ENCODE results near the gene HOXD10. TPM values are rescaled to one million over a fixed set of nuclear protein-coding genes. Genes with fewer than 3 reads are reported as not detected.

Gene HOXD10
- total RNA-seq, 2 donors from 2014 or later = not detected

DNA sequence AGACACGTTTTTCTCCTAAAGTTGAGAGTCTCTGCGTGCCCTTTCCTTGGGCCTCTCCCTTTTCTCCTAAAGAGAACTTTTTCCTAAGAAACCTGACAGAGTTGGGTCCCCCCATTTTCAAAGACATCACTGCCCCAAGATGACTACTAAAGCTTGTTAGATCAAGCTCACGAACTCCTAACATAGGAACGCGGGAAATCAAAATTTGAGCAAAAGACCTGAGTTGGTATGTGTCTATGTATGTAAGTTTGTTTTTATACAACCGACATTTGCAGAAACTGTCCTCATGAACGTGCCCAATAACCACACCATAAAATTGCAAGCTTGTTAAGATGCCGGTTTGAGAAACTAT, 22.7 kb upstream of the HOXD10 start:
- Mint-ChIP-seq H3K27me3 (ENCODE audit: low read depth) (peaks cover 87% of the 10 kb centered on the region), H3K36me3 (ENCODE audit: insufficient read depth in 2 of 2) (peaks cover 0 to 4% of the 10 kb centered on the region in 2 donors), H3K4me3 (peak overlapping the region; percentile 12 to 39), H3K27ac (peak overlapping the region; percentile 64), H3K4me1 (ENCODE audit: low read depth) (peaks cover 37% of the 10 kb centered on the region), H3K9me3 (no peaks in the 10 kb centered on the region)
- DNase-seq (no peak), ATAC-seq (replicated peaks in 1 of 2) (no peak)

DNA sequence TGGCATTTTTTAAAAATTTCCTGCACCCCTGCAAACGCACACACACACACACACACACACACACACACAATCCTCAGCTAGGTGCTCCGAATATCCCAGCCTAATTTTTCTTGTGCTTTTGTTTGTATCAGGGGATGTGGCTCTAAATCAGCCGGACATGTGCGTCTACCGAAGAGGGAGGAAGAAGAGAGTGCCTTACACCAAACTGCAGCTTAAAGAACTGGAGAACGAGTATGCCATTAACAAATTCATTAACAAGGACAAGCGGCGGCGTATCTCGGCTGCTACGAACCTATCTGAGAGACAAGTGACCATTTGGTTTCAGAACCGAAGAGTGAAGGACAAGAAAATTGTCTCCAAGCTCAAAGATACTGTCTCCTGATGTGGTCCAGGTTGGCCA, 22.2 kb upstream of the HOXD10 start:
- peaks cover 89% of the 10 kb centered on the region for H3K27me3 Mint-ChIP-seq (ENCODE audit: low read depth)
- no peak overlapping the region for H3K4me3 Mint-ChIP-seq
- DNase-seq = no peak
- H3K4me1 Mint-ChIP-seq (ENCODE audit: low read depth) = peaks cover 37% of the 10 kb centered on the region
- peaks cover 0 to 4% of the 10 kb centered on the region in 2 donors for H3K36me3 Mint-ChIP-seq (ENCODE audit: insufficient read depth in 2 of 2)
- H3K9me3 Mint-ChIP-seq = no peaks in the 10 kb centered on the region
- no peak for ATAC-seq (replicated peaks in 1 of 2)
- no peak overlapping the region for H3K27ac Mint-ChIP-seq

DNA sequence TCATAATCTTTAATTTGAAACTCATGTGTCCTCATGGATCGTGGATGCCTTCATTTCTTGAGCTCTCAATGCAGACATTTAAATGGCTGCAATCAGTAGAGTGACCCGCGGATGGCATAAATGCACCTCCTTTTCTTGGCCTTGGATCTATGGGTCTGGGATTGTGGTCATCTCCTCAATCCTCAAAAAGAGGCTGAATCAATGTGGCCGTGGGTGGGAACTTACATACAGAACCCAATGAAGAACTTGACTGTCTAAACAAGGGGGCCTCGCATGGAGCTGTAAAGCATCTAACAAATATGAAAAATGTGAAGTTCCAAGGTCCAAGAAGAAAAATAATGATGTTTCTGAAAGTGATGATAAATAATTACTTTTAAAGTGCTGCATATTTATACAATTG, 21.2 kb upstream of the HOXD10 start:
- ATAC-seq (replicated peaks in 1 of 2) = no peak
- Mint-ChIP-seq H3K4me1 (ENCODE audit: low read depth) (peaks cover 37% of the 10 kb centered on the region), H3K36me3 (ENCODE audit: insufficient read depth in 2 of 2) (peaks cover 0 to 4% of the 10 kb centered on the region in 2 donors), H3K9me3 (no peaks in the 10 kb centered on the region), H3K27ac (no peak overlapping the region), H3K27me3 (ENCODE audit: low read depth) (peaks cover 83% of the 10 kb centered on the region), H3K4me3 (no peak overlapping the region)
- DNase-seq = no peak

DNA sequence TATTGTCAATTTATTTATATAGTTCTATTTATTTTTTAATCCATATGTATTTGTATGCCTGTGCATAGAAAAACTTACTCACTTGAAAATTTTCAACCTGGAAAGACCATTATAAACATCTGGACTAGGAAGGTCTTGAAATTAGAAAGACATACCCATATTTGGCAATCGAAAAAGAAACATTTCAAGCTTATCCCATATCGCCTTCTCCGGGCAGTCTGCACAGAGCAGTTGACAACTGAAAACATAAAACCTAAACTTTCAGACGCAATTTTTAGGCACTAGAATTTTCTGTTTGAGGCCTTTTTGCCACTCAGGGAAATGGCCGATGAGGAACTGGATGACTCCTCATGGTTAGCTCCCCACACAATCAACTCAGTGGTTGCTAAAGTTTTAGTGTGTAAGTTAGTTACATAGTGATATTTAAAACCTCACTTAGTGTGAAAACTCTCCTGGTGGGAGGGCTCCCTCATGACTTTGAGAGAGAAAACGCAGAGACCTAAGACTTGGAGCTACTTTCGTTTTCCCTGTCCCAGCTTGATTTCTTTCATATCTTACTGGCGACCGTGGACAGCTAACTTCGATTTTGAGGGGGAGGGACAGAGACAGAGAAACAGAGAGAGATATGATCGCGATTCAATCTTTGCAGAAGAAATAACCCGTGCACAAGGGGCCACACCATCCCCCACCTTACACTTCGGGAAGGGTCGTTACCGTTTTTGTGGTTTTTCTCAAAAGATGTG, 20.2 kb upstream of the HOXD10 start:
- Mint-ChIP-seq H3K27me3 (ENCODE audit: low read depth) (peaks cover 83% of the 10 kb centered on the region), H3K4me3 (peak overlapping the region; percentile 66 to 74), H3K4me1 (ENCODE audit: low read depth) (peaks cover 36% of the 10 kb centered on the region), H3K27ac (no peak overlapping the region), H3K9me3 (no peaks in the 10 kb centered on the region), H3K36me3 (ENCODE audit: insufficient read depth in 2 of 2) (peaks cover 0 to 4% of the 10 kb centered on the region in 2 donors)
- no peak for ATAC-seq (replicated peaks in 1 of 2)
- DNase-seq = no peak

DNA sequence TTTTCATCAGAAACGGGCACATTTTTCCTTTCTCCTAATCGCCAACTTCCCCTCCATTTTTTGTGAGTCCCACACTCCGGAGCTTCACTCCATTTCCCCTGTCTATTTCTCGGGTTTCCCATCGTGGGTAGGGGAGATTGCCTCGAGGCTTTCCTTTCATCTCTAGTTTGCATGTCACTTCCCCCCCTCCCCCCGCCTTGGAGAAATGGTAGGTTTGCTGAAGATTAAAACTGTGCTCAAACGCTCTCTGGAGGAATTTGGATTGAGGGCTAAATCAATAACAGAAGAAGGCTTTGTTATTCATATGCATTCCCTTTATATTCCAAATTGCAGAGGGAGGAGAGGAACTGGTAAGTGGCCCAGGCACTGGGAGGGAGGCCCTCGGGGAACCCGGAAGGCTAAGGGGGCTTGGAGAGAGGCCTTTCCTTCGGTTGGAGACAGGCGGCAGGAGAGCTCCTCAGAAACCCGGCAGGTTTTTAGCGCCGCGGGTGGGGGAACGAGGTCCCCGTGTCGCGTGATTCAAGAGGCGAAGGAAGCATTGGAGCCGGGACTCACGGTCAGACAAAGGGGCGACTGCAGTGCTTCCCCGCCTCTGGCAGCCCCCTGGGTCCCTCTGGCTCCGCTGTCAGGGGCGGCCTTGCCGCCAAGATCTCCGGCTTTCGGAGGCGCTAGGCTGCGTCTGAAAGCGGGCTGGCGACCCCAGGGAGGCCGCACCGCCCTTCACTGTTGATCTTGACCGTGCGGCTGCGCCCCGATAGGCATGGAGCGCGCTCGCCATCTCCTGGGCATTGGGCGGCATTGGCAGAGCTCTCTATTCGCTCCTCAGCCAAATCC, 19.4 kb upstream of the HOXD10 start:
- H3K27me3 Mint-ChIP-seq (ENCODE audit: low read depth) = peaks cover 83% of the 10 kb centered on the region

DNA sequence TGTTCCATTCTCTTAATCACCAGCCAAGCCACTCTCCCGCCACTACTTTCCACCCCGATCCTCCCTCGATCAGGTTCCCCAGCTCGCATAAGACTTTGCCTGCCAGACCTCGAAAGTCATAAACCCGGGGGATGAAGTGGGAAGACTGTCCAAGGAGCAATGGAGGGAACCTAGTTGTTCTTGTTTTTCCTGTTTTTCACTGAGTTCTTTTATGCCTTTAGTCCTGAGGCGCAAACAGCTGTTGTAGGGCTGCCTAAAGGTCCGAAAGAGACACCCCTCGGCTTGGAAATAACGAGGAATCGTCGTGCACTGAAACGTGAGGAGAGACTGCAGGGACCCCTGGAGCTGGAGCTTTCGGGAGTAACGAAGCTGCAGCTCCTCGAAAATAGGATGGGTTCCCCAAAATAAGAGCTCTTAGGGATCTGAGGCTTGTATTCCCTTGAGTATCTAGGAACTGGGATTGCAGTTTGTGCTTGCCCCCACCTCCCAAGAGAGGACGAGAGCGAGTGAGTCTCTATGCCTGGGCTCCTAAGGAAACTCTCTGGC, 18.7 kb upstream of the HOXD10 start:
- Mint-ChIP-seq H3K4me1 (ENCODE audit: low read depth) (peaks cover 29% of the 10 kb centered on the region), H3K9me3 (no peaks in the 10 kb centered on the region), H3K4me3 (peak overlapping the region; percentile 66 to 74), H3K36me3 (ENCODE audit: insufficient read depth in 2 of 2) (peaks cover 0 to 2% of the 10 kb centered on the region in 2 donors), H3K27ac (no peak overlapping the region), H3K27me3 (ENCODE audit: low read depth) (peaks cover 90% of the 10 kb centered on the region)
- DNase-seq = no peak
- ATAC-seq (replicated peaks in 1 of 2) = no peak

More for the DNA sequence above, 19.4 kb upstream of the HOXD10 start:
- H3K4me3 Mint-ChIP-seq = peak overlapping the region; percentile 66 to 74
- peaks cover 29% of the 10 kb centered on the region for H3K4me1 Mint-ChIP-seq (ENCODE audit: low read depth)
- peaks cover 0 to 2% of the 10 kb centered on the region in 2 donors for H3K36me3 Mint-ChIP-seq (ENCODE audit: insufficient read depth in 2 of 2)
- no peak overlapping the region for H3K27ac Mint-ChIP-seq
- ATAC-seq (replicated peaks in 1 of 2) (peak; percentile 85 to 88), DNase-seq (peak; percentile 64 to 73)
- H3K9me3 Mint-ChIP-seq = no peaks in the 10 kb centered on the region

DNA sequence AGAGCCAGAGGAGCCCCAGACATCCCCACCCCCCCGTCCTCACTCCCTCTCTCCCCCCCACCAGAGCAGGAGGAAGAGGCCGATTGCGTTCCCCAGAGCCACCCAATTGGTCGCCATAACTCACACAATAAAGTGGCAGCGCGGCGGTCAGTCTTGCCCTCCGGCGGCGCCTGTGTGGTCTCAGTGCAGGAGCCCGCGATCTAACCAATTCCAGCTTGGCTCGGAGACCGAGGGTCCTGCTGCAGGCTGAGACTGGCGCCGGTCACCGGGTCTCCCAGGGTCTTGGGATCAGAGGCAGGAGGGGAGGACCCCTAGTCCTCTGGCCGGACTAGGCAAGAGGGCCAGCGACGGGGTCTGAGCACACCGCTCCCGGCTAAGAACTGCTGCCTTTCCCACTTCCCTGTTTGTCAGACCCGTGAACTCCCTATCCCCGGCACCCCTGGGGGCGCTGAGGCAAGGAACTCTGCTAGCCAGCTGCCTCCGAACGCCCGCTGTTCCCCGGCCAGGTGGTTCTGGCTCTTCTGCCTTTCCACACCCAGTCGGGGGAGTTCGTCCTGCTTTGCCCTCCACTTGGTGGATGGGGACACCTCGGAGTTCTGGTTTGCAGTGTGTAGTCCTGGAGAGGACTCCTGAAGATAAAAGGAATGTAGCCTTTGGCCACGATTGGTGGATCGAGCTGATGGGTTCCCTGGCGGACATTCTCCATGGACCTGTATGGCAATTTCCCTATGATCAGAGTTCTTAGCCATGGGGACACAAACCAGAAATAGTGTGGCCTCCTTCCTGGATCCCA, 18.0 kb upstream of the HOXD10 start:
- H3K4me1 Mint-ChIP-seq (ENCODE audit: low read depth) = peaks cover 24% of the 10 kb centered on the region
- H3K9me3 Mint-ChIP-seq = no peaks in the 10 kb centered on the region
- DNase-seq = no peak
- no peak for ATAC-seq (replicated peaks in 1 of 2)
- H3K36me3 Mint-ChIP-seq (ENCODE audit: insufficient read depth in 2 of 2) = peaks cover 0 to 2% of the 10 kb centered on the region in 2 donors
- H3K27me3 Mint-ChIP-seq (ENCODE audit: low read depth) = peaks cover 92% of the 10 kb centered on the region
- H3K4me3 Mint-ChIP-seq = no peak overlapping the region
- H3K27ac Mint-ChIP-seq = no peak overlapping the region

DNA sequence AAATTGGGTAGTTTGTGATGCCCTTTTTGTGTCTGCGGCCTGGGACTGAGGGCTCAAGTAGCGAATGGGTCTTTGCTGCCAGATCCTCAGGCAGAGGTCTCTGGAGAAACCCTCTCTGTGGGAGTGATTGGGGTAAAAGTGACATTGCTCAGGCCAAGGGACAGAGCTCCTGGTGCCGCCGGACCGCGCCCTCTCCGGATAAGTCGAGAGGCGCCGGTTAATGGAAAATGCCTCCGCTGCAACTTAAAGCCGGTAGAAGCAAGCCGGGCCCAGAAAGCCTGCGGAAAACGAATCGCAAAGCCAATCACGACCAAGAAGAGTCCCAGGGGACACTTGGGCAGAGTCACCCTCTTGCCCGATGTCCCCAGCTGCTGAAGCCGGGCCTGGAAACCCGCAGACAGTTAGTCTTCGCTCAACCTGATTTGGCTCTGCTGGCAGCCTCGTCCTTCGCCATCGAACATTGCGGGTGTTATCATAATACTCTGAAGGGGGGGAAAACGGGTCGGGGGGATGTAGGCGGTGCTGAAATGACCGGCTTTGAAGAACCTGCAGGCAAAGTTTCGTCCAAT, 17.3 kb upstream of the HOXD10 start:
- H3K27me3 Mint-ChIP-seq (ENCODE audit: low read depth) = peaks cover 92% of the 10 kb centered on the region
- H3K9me3 Mint-ChIP-seq = no peaks in the 10 kb centered on the region
- H3K4me1 Mint-ChIP-seq (ENCODE audit: low read depth) = peaks cover 25% of the 10 kb centered on the region
- peaks cover 0 to 2% of the 10 kb centered on the region in 2 donors for H3K36me3 Mint-ChIP-seq (ENCODE audit: insufficient read depth in 2 of 2)
- H3K4me3 Mint-ChIP-seq = no peak overlapping the region
- no peak overlapping the region for H3K27ac Mint-ChIP-seq
- DNase-seq = no peak
- no peak for ATAC-seq (replicated peaks in 1 of 2)

DNA sequence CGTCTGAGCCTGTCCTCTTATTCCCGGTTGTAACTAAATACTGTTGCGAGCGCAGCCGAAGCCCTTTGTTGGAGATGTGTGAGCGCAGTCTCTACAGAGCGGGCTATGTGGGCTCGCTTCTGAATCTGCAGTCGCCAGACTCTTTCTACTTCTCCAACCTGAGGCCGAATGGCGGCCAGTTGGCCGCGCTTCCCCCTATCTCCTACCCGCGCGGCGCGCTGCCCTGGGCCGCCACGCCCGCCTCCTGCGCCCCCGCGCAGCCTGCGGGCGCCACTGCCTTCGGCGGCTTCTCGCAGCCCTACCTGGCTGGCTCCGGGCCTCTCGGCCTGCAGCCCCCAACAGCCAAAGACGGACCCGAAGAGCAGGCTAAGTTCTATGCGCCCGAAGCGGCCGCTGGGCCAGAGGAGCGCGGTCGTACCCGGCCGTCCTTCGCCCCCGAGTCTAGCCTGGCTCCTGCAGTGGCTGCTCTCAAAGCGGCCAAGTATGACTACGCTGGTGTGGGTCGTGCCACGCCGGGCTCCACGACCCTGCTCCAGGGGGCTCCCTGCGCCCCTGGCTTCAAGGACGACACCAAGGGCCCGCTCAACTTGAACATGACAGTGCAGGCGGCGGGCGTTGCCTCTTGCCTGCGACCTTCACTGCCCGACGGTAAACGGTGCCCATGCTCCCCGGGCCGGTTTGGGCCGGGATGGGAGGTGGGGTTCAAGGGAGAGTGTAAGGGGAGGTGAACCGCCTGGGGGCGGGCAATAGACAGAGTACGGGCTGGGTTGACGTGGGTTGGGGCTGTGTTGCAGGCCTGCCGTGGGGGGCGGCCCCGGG, 16.6 kb upstream of the HOXD10 start, which contains the start of gene HOXD12:
Gene HOXD12, plus strand, starts transcription at position 68 of the 819 bp plus-strand sequence. Its CDS starts 7 bp downstream, at position 75.
- ATAC-seq (replicated peaks in 1 of 2) (no peak), DNase-seq (no peak)
- Mint-ChIP-seq H3K4me1 (ENCODE audit: low read depth) (peaks cover 32% of the 10 kb centered on the region), H3K27ac (no peak within 1 kb of the TSS), H3K36me3 (ENCODE audit: insufficient read depth in 2 of 2) (peaks cover 0 to 2% of the 10 kb centered on the region in 2 donors), H3K9me3 (no peaks in the 10 kb centered on the region), H3K4me3 (no peak within 1 kb of the TSS), H3K27me3 (ENCODE audit: low read depth) (peaks cover 92% of the 10 kb centered on the region)

DNA sequence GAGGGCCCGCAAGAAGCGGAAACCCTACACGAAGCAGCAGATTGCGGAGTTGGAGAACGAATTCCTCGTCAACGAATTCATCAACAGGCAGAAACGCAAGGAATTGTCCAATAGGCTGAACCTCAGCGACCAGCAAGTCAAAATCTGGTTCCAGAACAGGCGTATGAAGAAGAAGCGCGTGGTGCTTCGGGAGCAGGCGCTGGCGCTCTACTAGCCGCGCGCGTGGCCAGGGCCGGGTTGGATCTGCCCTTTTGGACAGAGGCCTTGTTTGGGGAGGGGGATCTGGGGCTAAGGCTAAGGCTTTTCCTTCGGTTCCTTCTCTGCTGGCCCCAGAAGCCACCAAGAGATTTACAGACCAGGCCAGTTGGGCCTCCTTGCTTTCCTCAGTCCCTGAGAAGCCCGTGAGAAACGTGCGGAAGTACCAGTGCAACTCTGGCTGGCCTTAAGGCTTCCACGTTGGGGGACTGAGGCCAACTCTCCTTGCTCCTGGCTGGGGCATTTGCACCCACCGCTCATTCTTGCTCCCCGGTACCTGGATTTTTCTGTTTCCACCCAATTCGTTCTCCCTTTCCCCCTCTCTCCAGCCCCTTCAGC, 15.9 kb upstream of the HOXD10 start:
- Mint-ChIP-seq H3K9me3 (no peaks in the 10 kb centered on the region), H3K27me3 (ENCODE audit: low read depth) (peaks cover 92% of the 10 kb centered on the region), H3K4me1 (ENCODE audit: low read depth) (peaks cover 39% of the 10 kb centered on the region), H3K36me3 (ENCODE audit: insufficient read depth in 2 of 2) (peaks cover 0 to 2% of the 10 kb centered on the region in 2 donors), H3K4me3 (no peak overlapping the region), H3K27ac (no peak overlapping the region)
- DNase-seq (no peak), ATAC-seq (replicated peaks in 1 of 2) (no peak)

DNA sequence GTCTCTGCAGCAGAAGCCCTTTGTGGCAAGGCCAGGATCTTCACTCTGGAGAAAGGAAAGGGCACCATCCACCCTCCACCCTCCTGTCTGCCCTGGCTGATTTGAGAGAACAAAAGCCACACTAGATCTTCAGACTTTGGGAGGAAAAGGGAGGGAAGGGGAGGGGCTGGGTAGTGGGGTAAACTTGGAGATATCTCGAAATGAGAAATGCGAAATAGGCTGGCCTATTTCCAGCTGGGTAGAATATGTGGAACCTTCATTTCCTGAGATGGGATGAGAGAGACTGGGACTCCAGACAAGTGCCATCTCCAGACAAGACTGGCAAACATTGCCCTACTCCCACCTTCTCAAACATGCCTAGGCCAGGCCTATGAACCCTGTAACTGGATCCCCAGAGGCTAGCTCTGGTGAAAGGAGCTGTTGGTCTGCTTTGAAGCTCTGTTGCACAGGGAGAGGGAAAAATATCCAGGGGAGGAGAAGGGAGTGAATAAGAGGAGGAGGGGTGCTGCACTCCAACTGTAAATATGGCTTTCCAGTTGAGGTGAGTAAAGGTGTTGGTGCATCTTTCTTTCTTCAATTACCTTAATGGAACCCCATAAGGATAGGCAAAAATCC, 15.3 kb upstream of the HOXD10 start:
- Mint-ChIP-seq H3K36me3 (ENCODE audit: insufficient read depth in 2 of 2) (peaks cover 0 to 5% of the 10 kb centered on the region in 2 donors), H3K9me3 (no peaks in the 10 kb centered on the region), H3K27me3 (ENCODE audit: low read depth) (peaks cover 92% of the 10 kb centered on the region), H3K4me1 (ENCODE audit: low read depth) (peaks cover 46% of the 10 kb centered on the region), H3K27ac (no peak overlapping the region), H3K4me3 (no peak overlapping the region)
- no peak for DNase-seq
- no peak for ATAC-seq (replicated peaks in 1 of 2)

Data from activated T-cell treated with anti-CD3 and anti-CD28 coated beads, Interleukin-2, amount 50 U/mL, for 72 hours (primary cell).